DND-41 (cell line): Measurements from ENCODE around the gene ZDHHC14.

ENCODE experiments used
- ATAC-seq: fragments of 200-7000 bp; cut with Tn5 transposase; 3 replicates; pipeline ENCODE4 v1.9.1; 2021; ENCODE audit warnings: low read depth; ENCODE audit not compliant: insufficient read depth
- DNase-seq: peaks from one replicate; pipeline ENCODE4 v3.0.0-alpha.2; 2020
- H2AFZ ChIP-seq: 2 replicates; pipeline ENCODE4 v1.6.0; 2012; ENCODE audit warnings: low read depth, low read length
- H3K27ac ChIP-seq: 2 replicates; pipeline ENCODE4 v1.5.1; 2012; ENCODE audit warnings: low read length, inconsistent platforms
- H3K27me3 ChIP-seq: fragments of 200-600 bp; sonication (generic); 2 replicates; pipeline ENCODE4 v1.6.0; 2012; ENCODE audit warnings: low read length, mild to moderate bottlenecking, inconsistent platforms; ENCODE audit not compliant: insufficient read depth, poor library complexity
- H3K36me3 ChIP-seq: 2 replicates; pipeline ENCODE4 v1.5.1; 2012; ENCODE audit warnings: low read length, inconsistent platforms; ENCODE audit not compliant: insufficient read depth
- H3K4me1 ChIP-seq: 2 replicates; pipeline ENCODE4 v1.5.1; 2012; ENCODE audit warnings: mild to moderate bottlenecking, low read length; ENCODE audit not compliant: insufficient read depth
- H3K4me2 ChIP-seq: 2 replicates; pipeline ENCODE4 v1.6.0; 2012; ENCODE audit warnings: mild to moderate bottlenecking, moderate library complexity, low read length, inconsistent platforms; ENCODE audit not compliant: insufficient read depth
- H3K4me3 ChIP-seq, 2 experiments: fragments of 200-600 bp in 1 of 2; shearing (Covaris generic) in 1 of 2; 2 replicates each; pipeline ENCODE4 v1.5.1; 2012 to 2016; ENCODE audit warnings: inconsistent platforms in 2 of 2, low read length in 2 of 2, mild to moderate bottlenecking in 2 of 2, low read depth in 1 of 2, moderate library complexity in 1 of 2
- H3K79me2 ChIP-seq: 2 replicates; pipeline ENCODE4 v1.6.0; 2012; ENCODE audit warnings: low read length, inconsistent platforms; ENCODE audit not compliant: insufficient read depth
- H3K9ac ChIP-seq: 2 replicates; pipeline ENCODE4 v1.6.0; 2012; ENCODE audit warnings: low read depth, mild to moderate bottlenecking, inconsistent platforms, low read length, moderate library complexity
- H3K9me3 ChIP-seq: 2 replicates; pipeline ENCODE4 v1.5.1; 2012; ENCODE audit warnings: low read length, moderate library complexity, mild to moderate bottlenecking, inconsistent platforms; ENCODE audit not compliant: insufficient read depth, severe bottlenecking
- H4K20me1 ChIP-seq: 2 replicates; pipeline ENCODE4 v1.6.0; 2012; ENCODE audit warnings: low read length; ENCODE audit not compliant: insufficient read depth
- CTCF ChIP-seq: IDR thresholded peaks from 2 replicates; pipeline ENCODE4 v1.5.1; 2012; ENCODE audit warnings: borderline replicate concordance, low read length, moderate library complexity, mild to moderate bottlenecking; ENCODE audit not compliant: poor library complexity, severe bottlenecking; ENCODE audit errors: extremely low read depth
- EZH2 ChIP-seq: IDR thresholded peaks from 3 replicates; pipeline ENCODE4 v1.6.1; 2012; ENCODE audit warnings: borderline replicate concordance, low read depth, mild to moderate bottlenecking, moderate library complexity, low read length, inconsistent platforms; ENCODE audit not compliant: severe bottlenecking

Gene ZDHHC14

GRCh38 chr6:157514659-157515496 is 133.9 kb downstream of the ZDHHC14 start:
- Histone ChIP-seq H4K20me1 (no peaks in the 10 kb centered on the region), H3K27ac (no peak overlapping the region), H3K9ac (no peak overlapping the region), H3K36me3 (no peaks in the 10 kb centered on the region), H2AFZ (no peak overlapping the region), H3K4me3 (no peak overlapping the region), H3K4me2 (no peak overlapping the region), H3K27me3 (no peaks in the 10 kb centered on the region), H3K9me3 (no peaks in the 10 kb centered on the region), H3K79me2 (no peaks in the 10 kb centered on the region), H3K4me1 (no peaks in the 10 kb centered on the region)
- DNase-seq (no peak), ATAC-seq (no peak)
- no peak for TF ChIP-seq CTCF
- TF ChIP-seq EZH2: no peak

GRCh38 chr6:157516319-157517026 is 135.5 kb downstream of the ZDHHC14 start:
- no peaks in the 10 kb centered on the region for H3K4me1 ChIP-seq
- no peak for ATAC-seq
- no peak overlapping the region for H3K4me2 ChIP-seq

GRCh38 chr6:157517601-157518359 is 136.8 kb downstream of the ZDHHC14 start:
- Histone ChIP-seq H3K4me2 (no peak overlapping the region), H2AFZ (no peak overlapping the region), H3K4me3 (no peak overlapping the region), H3K27me3 (no peaks in the 10 kb centered on the region), H3K27ac (no peak overlapping the region), H4K20me1 (no peaks in the 10 kb centered on the region), H3K9me3 (no peaks in the 10 kb centered on the region), H3K4me1 (no peaks in the 10 kb centered on the region), H3K9ac (no peak overlapping the region), H3K79me2 (no peaks in the 10 kb centered on the region), H3K36me3 (no peaks in the 10 kb centered on the region)
- TF ChIP-seq EZH2 (no peak), CTCF (no peak)
- no peak for DNase-seq
- ATAC-seq: no peak

More at GRCh38 chr6:157516319-157517026, 135.5 kb downstream of the ZDHHC14 start:
- no peak for DNase-seq
- Histone ChIP-seq H3K9me3 (no peaks in the 10 kb centered on the region), H3K36me3 (no peaks in the 10 kb centered on the region), H3K4me3 (no peak overlapping the region), H3K27ac (no peak overlapping the region), H3K9ac (no peak overlapping the region), H3K27me3 (no peaks in the 10 kb centered on the region), H2AFZ (no peak overlapping the region), H4K20me1 (no peaks in the 10 kb centered on the region), H3K79me2 (no peaks in the 10 kb centered on the region)
- TF ChIP-seq EZH2 (no peak), CTCF (no peak)
